K562 (cell line): ENCODE data around the gene SEMA3A. TPM values are rescaled to one million over a fixed set of nuclear protein-coding genes. Genes with fewer than 3 reads are reported as not detected.

ENCODE experiments used
- ATAC-seq: fragments of 200-7000 bp; cut with Tn5 transposase; 3 replicates; pipeline ENCODE4 v1.9.1; 2020; ENCODE audit warnings: moderate library complexity
- BruUV-seq: library from RNA; stranded (reverse); fragments of 400-500 nt; replicated peaks from 2 replicates; lab custom pipeline; 2021; lab: Mats Ljungman, UMichigan
- CTCF ChIA-PET: fragments of 300-600 bp; formaldehyde crosslinking; extraction: SDS; loops from one replicate; lab custom pipeline; 2021; ENCODE audit warnings: low intra/inter-chr PET ratio; lab: Yijun Ruan, JAX
- POLR2A ChIA-PET: fragments of 300-600, 350-650 bp; sonication (Branson Sonifier 250); formaldehyde crosslinking; extraction: SDS; loops from one replicate; lab custom pipeline; 2021; ENCODE audit warnings: antibody characterized with exemption, inconsistent platforms; lab: Yijun Ruan, JAX
- DNase-seq, 4 experiments: peaks; one replicate each; pipeline versions ENCODE4 v3.0.0 to v3.0.0-alpha.2; 2011 to 2018; ENCODE audit warnings: low spot score in 3 of 4, mixed read lengths in 3 of 4; ENCODE audit errors: extremely low read depth in 1 of 4
- FAIRE-seq: peaks from 2 replicates; lab custom pipeline; 2011; peaks lifted over from hg19 to GRCh38; lab: Jason Lieb, UNC
- H2AFZ ChIP-seq: 2 replicates; pipeline ENCODE4 v1.6.0; 2011; ENCODE audit warnings: low read depth, low read length, control low read depth, inconsistent platforms
- H3K27ac ChIP-seq: fragments of 200-600 bp; 3 replicates; pipeline ENCODE4 v1.8.0; 2011; ENCODE audit warnings: low read depth, mild to moderate bottlenecking, control low read depth, inconsistent platforms, low read length, moderate library complexity, mixed read lengths; ENCODE audit errors: extremely low read depth
- H3K27me3 ChIP-seq, 2 experiments: fragments of 300-600 bp in 1 of 2; 2 replicates in 1 of 2; 3 replicates in 1 of 2; pipeline versions ENCODE4 v1.6.0 to v1.8.0; 2011; ENCODE audit warnings: inconsistent platforms in 2 of 2, low read length in 2 of 2, mild to moderate bottlenecking in 1 of 2, mixed read lengths in 1 of 2, moderate library complexity in 1 of 2; ENCODE audit not compliant: control insufficient read depth in 2 of 2, insufficient read depth in 2 of 2
- H3K36me3 ChIP-seq: fragments of 300-600 bp; 3 replicates; pipeline ENCODE4 v1.8.0; 2011; ENCODE audit warnings: mild to moderate bottlenecking, low read length, inconsistent platforms; ENCODE audit not compliant: control insufficient read depth, insufficient read depth
- H3K4me1 ChIP-seq, 2 experiments: fragments of 200-600 bp in 1 of 2; replicated peaks in 1 of 2; 2 replicates in 1 of 2; 3 replicates in 1 of 2; pipeline versions ENCODE4 v1.5.1 to v1.8.0; 2011; ENCODE audit warnings: inconsistent platforms in 2 of 2, low read length in 2 of 2, mild to moderate bottlenecking in 1 of 2, mixed read lengths in 1 of 2, moderate library complexity in 1 of 2; ENCODE audit not compliant: control insufficient read depth in 2 of 2, insufficient read depth in 2 of 2
- H3K4me2 ChIP-seq: 2 replicates; pipeline ENCODE4 v1.6.1; 2011; ENCODE audit warnings: low read length, control low read depth, inconsistent platforms, mixed read lengths; ENCODE audit not compliant: insufficient read depth
- H3K4me3 ChIP-seq: fragments of 200-600 bp; sonication (generic), shearing (Covaris generic); 2 replicates; pipeline ENCODE4 v1.5.1; 2016; ENCODE audit warnings: control low read depth, inconsistent platforms
- H3K79me2 ChIP-seq: fragments of 200-600 bp; 3 replicates; pipeline ENCODE4 v1.8.0; 2011; ENCODE audit warnings: low read length, inconsistent platforms; ENCODE audit not compliant: control insufficient read depth, insufficient read depth
- H3K9ac ChIP-seq, 2 experiments: 2 replicates each; pipeline versions ENCODE4 v1.6.0 to v1.6.1; 2011; ENCODE audit warnings: low read depth in 2 of 2, low read length in 2 of 2, control low read depth in 1 of 2, inconsistent platforms in 1 of 2, mild to moderate bottlenecking in 1 of 2, mixed read lengths in 1 of 2; ENCODE audit not compliant: insufficient read depth in 1 of 2
- H3K9me1 ChIP-seq: one replicate; pipeline ENCODE4 v1.6.0; 2011; ENCODE audit warnings: inconsistent platforms, mild to moderate bottlenecking, low read length, moderate library complexity; ENCODE audit not compliant: control insufficient read depth, insufficient read depth
- H3K9me3 ChIP-seq: replicated peaks from 2 replicates; pipeline ENCODE4 v1.5.1; 2011; ENCODE audit warnings: low read depth, low read length, inconsistent platforms; ENCODE audit not compliant: control insufficient read depth, insufficient read depth
- H4K20me1 ChIP-seq: replicated peaks from 2 replicates; pipeline ENCODE4 v1.6.1; 2011; ENCODE audit warnings: low read length, inconsistent platforms, mixed read lengths; ENCODE audit not compliant: control insufficient read depth, insufficient read depth
- BACH1 ChIP-seq: fragments of 200-800 bp; sonication (Bioruptor generic); IDR thresholded peaks from 2 replicates; pipeline ENCODE4 v1.6.1; 2016; ENCODE audit warnings: missing genetic modification characterization, missing compliant biosample characterization
- BRD4 ChIP-seq: fragments of 200-600 bp; sonication (generic); IDR thresholded peaks from 2 replicates; pipeline ENCODE4 v1.6.1; 2017; ENCODE audit warnings: inconsistent platforms
- ILK ChIP-seq: fragments of 450-650 bp; IDR thresholded peaks from 2 replicates; pipeline ENCODE4 v1.6.1; 2016; ENCODE audit warnings: missing genetic modification characterization, low read depth, mild to moderate bottlenecking, missing compliant biosample characterization, moderate library complexity, borderline replicate concordance
- XRCC3 ChIP-seq: fragments of 450-650 bp; IDR thresholded peaks from 2 replicates; pipeline ENCODE4 v1.6.1; 2017; ENCODE audit warnings: mild to moderate bottlenecking, moderate library complexity
- ZNF316 ChIP-seq: fragments of 450-650 bp; IDR thresholded peaks from 2 replicates; pipeline ENCODE4 v1.6.1; 2016
- whole genome bisulfite sequencing: fragments of 100-300 bp; shearing (Covaris generic); methylation state at CpG from one replicate; pipeline ENCODE4 v1.1.6; 2016; ENCODE audit warnings: low coverage, mixed read lengths; ENCODE audit not compliant: insufficient coverage; ENCODE audit errors: missing lambda C conversion rate; 5-methylcytosine and 5-hydroxymethylcytosine counted together
- in situ Hi-C: fragments of 300-500 bp; cut with MboI; formaldehyde crosslinking; loops from 4 replicates; pipeline ENCODE4 v1.15.0; 2018; ENCODE audit warnings: inconsistent platforms, mixed read lengths
- intact Hi-C: fragments of 100-400 bp; cut with micrococcal nuclease; formaldehyde crosslinking; loops from 2 replicates; pipeline ENCODE4 v1.14.2; 2022
- polyA plus RNA-seq, 8 experiments: library from polyadenylated mRNA; depleted of rRNA in 4 of 8; stranded (reverse) in 5 of 8; unstranded in 3 of 8; fragments of >200 nt; fragmentation: Nextera tagmentation in 2 of 8; fragmentation: Illumina TruSeq in 1 of 8; extraction: Ambion mirVana in 2 of 8; extraction: Trizol in 1 of 8; gene quantifications; 2 replicates each; pipeline versions ENCODE4 v1.2.1 to v1.2.3, GENCODE V29; 2011 to 2014; ENCODE audit warnings: inconsistent platforms in 1 of 8, missing spikeins in 1 of 8
- total RNA-seq, 7 experiments: library from RNA; depleted of rRNA in 6 of 7; stranded (reverse); fragments of >200 nt in 6 of 7; fragmentation: Illumina TruSeq in 2 of 7; extraction: Trizol in 2 of 7; gene quantifications; 2 replicates each; pipeline versions ENCODE4 v1.2.1 to v1.2.3, GENCODE V29; 2011 to 2021; ENCODE audit warnings: low replicate concordance in 1 of 7
- TF ChIP-seq, protein P1 (sequence below): fragments of 450-650 bp; formaldehyde crosslinking; conservative IDR thresholded peaks from 2 replicates; pipeline ENCODE4 v1.4.0; 2022; ENCODE audit warnings: mild to moderate bottlenecking, missing genetic modification characterization

Gene SEMA3A
- total and polyA plus RNA-seq, 9 of the 15 experiments (the other 6 are each of a cell fraction or from before 2014, with no cell fraction given), result 0.36 to 3.0 (median 1.1) TPM

DNA sequence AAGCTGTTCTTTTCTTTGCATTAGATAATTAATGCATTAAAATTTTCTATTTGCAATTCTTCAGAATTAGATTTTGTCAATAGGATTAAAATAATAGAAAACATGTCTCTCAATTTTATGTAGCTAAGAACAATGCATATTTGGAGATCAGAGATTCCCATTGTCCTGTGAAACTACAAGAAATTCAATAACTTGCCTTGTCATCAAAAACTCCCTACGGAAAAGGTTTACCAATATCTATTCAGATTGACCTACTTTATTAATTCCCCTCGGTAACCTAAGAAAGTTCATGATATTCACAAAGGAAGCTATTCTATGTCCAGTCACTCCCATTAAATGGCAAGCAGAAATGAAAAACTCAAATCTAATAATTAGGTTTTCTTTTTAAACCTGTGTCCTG is 172.6 kb downstream of the SEMA3A start:
- H3K9me3 ChIP-seq, result no peaks in the 10 kb centered on the region
- H2AFZ ChIP-seq, result no peak overlapping the region
- H3K9ac ChIP-seq, result no peak overlapping the region
- no peaks in the 10 kb centered on the region for H3K36me3 ChIP-seq
- ATAC-seq, result no peak
- BruUV-seq, result no TSS peak
- ChIA-PET CTCF (no interaction called here), POLR2A (no interaction called here)
- no peak for TF ChIP-seq BRD4
- TF ChIP-seq ILK (tag), result no peak
- no peak for TF ChIP-seq XRCC3
- TF ChIP-seq ZNF316, result peak; percentile 52; the same call in 1 of the 2 replicates
- no peak for TF ChIP-seq BACH1 (tag)
- TF ChIP-seq, protein P1, sequence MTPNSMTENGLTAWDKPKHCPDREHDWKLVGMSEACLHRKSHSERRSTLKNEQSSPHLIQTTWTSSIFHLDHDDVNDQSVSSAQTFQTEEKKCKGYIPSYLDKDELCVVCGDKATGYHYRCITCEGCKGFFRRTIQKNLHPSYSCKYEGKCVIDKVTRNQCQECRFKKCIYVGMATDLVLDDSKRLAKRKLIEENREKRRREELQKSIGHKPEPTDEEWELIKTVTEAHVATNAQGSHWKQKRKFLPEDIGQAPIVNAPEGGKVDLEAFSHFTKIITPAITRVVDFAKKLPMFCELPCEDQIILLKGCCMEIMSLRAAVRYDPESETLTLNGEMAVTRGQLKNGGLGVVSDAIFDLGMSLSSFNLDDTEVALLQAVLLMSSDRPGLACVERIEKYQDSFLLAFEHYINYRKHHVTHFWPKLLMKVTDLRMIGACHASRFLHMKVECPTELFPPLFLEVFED (CRISPR knock-in tag), result no peak
- H3K27me3 ChIP-seq, result no peaks in the 10 kb centered on the region
- DNase-seq, result no peak
- in situ Hi-C loops, result no loop called here
- no peaks in the 10 kb centered on the region for H3K4me1 ChIP-seq
- H3K4me2 ChIP-seq, result no peak overlapping the region
- no peaks in the 10 kb centered on the region for H4K20me1 ChIP-seq
- 8% methylated on average over 2 of the region's 2 CpGs for WGBS
- no peaks in the 10 kb centered on the region for H3K79me2 ChIP-seq
- no peak for FAIRE-seq
- H3K27ac ChIP-seq, result no peak overlapping the region
- no peak overlapping the region for H3K4me3 ChIP-seq
- H3K9me1 ChIP-seq, result no peaks in the 10 kb centered on the region
- intact Hi-C loops, result no loop called here
